ENCODE results near the gene ZNHIT3.
"Not testable (repeated sequence)": the region's sequence is repeated elsewhere in the genome, so short reads cannot be mapped to it uniquely, and the experiment has no call there.

ZNHIT3 gene

GRCh38 chr17:36485027-36485426, 1.5 kb upstream of the ZNHIT3 start:
- DNase-seq = no peak

GRCh38 chr17:36485805-36486203, 677 bp upstream of the ZNHIT3 start:
- DNase-seq = no peak

GRCh38 chr17:36493956-36494355, 7.5 kb downstream of the ZNHIT3 start:
- DNase-seq = no peak

GRCh38 chr17:36494674-36495073, 8.2 kb downstream of the ZNHIT3 start:
- no peak for DNase-seq

GRCh38 chr17:36495076-36495578, 8.6 kb downstream of the ZNHIT3 start:
- no peak for DNase-seq

GRCh38 chr17:36496018-36496789, 9.7 kb downstream of the ZNHIT3 start:
- no peak for DNase-seq

- no peak for DNase-seq
Observed at GRCh38 chr17:36498155-36498554, 11.7 kb downstream of the ZNHIT3 start.

- no peak for DNase-seq
Observed at GRCh38 chr17:36498560-36499300, 12.2 kb downstream of the ZNHIT3 start.

GRCh38 chr17:36500745-36501225, 14.3 kb downstream of the ZNHIT3 start:
- DNase-seq = no peak

GRCh38 chr17:36501351-36501750, 14.9 kb downstream of the ZNHIT3 start:
- DNase-seq = no peak

GRCh38 chr17:36501963-36502362, 15.5 kb downstream of the ZNHIT3 start:
- no peak for DNase-seq

GRCh38 chr17:36503456-36504155, 17.1 kb downstream of the ZNHIT3 start:
- no peak for DNase-seq

- DNase-seq = no peak
Observed at GRCh38 chr17:36504156-36504545, 17.7 kb downstream of the ZNHIT3 start.

- no peak for DNase-seq
Observed at GRCh38 chr17:36505171-36505570, 18.7 kb downstream of the ZNHIT3 start.

- DNase-seq = no peak
Observed at GRCh38 chr17:36506249-36506826, 19.9 kb downstream of the ZNHIT3 start.

- no peak for DNase-seq
Observed at GRCh38 chr17:36506831-36507230, 20.4 kb downstream of the ZNHIT3 start.

GRCh38 chr17:36507266-36507665, 20.8 kb downstream of the ZNHIT3 start:
- DNase-seq = no peak

GRCh38 chr17:36508439-36508838, 22.0 kb downstream of the ZNHIT3 start:
- not testable (repeated sequence) for DNase-seq

- no peak for DNase-seq
Observed at GRCh38 chr17:36509272-36509985, 22.9 kb downstream of the ZNHIT3 start.

- no peak for DNase-seq
Observed at GRCh38 chr17:36510636-36511035, 24.2 kb downstream of the ZNHIT3 start.

GRCh38 chr17:36511216-36511615, 24.7 kb downstream of the ZNHIT3 start:
- DNase-seq = no peak

- no peak for DNase-seq
Observed at GRCh38 chr17:36512641-36513040, 26.2 kb downstream of the ZNHIT3 start.

Measured in hematopoietic multipotent progenitor cell treated with erythropoietin and hydrocortisone succinate and interleukin-3 and kit ligand, for 8 days (in vitro differentiated cells).